Activated CD8-positive, alpha-beta memory T cell treated with anti-CD3 and anti-CD28 coated beads for 24 hours (primary cell): ENCODE results near the gene ADGRL4.
"Not testable (repeated sequence)": the region's sequence is repeated elsewhere in the genome, so short reads cannot be mapped to it uniquely, and the experiment has no call there.

Source experiments
- DNase-seq: peaks from one replicate; pipeline ENCODE4 v3.0.0-alpha.2; 2020

The ADGRL4 gene

DNA sequence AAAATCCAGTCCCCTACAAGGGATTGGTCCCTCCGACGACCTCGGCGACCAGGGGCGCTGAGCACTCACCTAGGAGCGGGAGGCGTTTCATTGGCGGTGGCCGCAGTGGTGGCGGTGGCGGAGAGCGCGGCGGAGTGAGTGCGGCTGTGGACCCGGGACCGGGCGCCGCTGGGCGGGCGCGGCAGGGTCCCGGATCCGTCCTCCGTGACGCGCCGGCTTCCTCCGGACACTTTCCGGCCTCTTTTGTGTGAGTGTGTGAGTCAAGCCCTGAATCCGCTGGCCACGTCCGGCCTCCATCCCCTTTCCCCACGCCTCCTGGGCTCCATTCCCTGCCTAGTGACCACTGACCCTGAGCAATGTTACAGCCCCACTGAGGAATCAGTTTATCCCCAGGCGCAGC lies at the start of gene ADGRL4:
TSS of gene ADGRL4 (minus strand) at position 167 of the 400 bp plus-strand sequence. CDS start at position 91, 76 bp downstream.
- DNase-seq, result no peak

DNA sequence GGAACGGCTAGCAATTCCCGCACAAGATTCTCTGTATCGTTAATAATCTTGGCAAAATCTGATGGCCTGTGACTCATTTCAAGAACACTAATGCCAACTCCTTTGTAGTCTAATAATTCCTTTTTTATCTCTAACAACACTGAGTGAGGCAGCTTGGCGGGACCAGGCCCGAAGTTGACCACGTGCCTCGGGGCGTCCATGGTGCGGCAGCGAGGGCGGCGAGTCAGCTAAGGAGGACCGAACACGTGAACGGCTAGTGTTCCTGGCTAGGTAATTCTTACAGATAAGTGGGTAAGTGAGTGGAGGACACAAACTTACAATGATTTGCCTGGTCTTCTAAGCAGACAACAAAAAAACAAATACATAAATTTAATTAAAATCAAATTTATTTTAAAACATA lies 49.3 kb upstream of the ADGRL4 start:
- no peak for DNase-seq

DNA sequence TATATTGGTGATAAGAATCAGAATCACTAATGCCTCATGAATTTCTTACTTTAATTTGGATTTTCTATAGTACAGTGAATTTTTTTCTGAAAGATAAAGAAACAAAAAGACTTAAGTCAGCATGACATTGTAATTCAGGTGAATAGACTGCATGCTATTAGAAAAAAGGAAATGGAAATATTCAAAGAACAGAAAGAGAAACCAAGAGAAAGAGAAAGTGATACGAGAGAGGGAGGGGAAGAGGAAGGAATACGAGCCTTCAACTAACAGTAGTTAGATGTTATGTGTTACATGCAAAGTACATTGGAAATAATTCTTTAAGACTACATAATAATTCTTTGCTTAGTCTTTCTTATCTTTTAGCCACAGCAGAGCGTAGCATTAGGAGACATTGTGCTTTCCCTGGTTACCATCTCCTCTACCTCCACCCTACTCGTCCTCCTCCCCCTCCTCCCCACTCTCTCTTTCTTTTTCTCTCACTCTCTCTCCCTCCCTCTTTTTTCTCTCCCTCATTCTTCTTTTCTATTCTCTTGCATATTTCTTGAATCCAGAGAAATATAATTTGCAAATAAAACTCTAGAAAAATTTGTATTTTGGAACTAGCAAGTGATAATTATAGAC lies 46.4 kb upstream of the ADGRL4 start:
- no peak for DNase-seq

DNA sequence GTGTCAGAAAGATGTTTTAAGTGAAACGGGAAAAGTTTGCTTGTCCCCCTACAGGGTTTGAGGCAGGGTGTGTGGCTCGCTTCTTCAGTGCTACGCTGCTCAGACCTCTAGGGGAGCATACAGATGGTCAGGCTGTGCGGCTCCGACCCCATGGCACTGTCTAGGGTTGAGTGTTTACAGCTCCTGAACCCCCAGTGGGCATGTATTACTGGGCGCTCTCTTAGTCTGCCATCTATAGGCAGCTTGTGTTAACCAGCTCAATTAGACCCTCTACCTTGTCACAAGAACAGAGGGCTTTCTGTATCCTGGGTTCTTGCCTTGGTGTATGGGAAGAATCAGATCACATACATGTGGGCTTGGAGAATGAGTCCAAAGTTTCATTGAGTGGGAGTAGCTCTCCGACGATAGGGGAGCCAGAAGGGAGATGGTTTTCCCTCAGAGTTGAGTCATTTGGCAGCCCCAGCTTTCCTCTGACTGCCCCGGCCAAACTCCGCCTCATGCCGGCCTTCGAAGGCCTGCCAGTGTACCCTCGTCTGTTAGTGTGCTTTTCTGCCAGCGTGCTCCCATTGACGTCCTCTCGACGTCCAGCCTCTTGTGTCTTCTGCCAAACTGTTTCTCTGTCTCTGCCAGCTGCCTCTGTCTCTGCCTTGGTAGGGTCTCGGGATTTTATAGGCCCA lies 38.6 kb upstream of the ADGRL4 start:
- DNase-seq, result no peak

DNA sequence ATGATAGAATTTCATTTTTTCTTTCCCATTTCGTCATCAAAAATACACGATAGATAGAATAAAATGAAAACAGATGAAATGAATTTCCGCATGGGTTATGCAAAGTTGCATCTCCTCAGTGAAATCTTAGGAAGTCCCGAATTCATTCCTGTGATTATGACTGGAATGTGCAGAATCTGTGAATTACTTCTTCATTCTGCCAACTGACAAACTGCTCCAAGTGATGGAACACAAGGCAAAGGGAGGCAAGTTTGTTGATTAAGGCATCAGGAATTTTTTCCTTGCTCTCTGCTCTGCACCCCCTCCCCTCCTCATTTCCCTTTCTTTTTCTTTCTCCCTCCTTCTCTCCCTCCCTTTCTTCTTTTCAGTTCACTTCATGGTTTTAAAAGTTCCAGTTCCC lies 37.0 kb upstream of the ADGRL4 start:
- no peak for DNase-seq

DNA sequence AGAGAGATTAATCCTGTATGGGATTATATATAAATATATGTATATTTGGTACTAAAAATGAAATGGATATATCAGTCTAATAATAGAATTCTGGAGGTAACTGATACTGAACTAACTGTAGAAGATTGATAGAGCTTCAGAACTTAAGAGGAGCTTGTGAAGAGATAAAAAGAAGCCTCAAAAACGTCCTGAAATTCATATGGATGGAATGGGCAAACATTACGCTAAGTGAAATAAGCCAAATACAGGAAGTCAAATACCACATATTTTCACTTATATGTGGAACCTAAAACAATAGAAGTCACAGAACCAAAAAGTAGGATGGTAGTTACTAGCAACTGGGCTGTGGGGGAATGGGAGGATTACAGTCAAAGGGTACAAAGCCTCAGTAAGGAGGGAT lies 36.0 kb upstream of the ADGRL4 start:
- DNase-seq, result no peak

DNA sequence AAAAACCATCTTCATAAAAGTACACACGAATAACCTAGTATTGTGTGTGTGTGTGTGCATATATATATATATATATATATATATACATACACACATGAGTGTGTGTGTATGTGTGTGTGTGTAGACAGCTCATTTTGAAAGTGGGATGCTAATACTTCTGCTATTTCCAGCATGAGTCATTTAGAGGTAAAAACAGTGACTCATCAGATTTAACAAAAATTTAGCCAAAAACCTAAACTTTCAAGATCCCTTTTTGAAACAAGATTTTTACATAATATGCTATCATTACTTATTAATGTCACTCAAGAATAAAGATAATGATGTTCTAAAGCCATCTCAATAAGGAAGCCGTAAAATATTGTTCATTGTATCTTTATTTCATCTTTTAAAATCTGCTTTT lies 35.6 kb upstream of the ADGRL4 start:
- no peak for DNase-seq

DNA sequence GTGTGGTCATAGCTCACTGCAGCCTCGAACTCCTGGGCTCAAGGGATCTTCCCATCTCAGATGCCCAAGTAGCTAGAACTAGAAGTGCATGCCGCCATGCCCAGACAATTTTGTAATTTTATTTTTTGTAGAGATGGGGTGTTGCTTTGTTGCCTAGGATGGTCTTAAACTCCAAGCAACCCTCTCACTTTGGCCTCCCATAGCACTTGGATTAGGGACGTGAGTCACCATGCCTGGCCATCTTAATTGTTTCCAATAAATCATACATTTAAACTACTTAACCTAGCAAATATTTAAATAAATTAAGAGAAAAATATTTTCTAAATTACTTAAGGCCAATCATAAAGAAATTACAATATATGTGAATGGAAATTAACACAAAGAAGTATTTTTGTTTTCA lies 35.1 kb upstream of the ADGRL4 start:
- no peak for DNase-seq

DNA sequence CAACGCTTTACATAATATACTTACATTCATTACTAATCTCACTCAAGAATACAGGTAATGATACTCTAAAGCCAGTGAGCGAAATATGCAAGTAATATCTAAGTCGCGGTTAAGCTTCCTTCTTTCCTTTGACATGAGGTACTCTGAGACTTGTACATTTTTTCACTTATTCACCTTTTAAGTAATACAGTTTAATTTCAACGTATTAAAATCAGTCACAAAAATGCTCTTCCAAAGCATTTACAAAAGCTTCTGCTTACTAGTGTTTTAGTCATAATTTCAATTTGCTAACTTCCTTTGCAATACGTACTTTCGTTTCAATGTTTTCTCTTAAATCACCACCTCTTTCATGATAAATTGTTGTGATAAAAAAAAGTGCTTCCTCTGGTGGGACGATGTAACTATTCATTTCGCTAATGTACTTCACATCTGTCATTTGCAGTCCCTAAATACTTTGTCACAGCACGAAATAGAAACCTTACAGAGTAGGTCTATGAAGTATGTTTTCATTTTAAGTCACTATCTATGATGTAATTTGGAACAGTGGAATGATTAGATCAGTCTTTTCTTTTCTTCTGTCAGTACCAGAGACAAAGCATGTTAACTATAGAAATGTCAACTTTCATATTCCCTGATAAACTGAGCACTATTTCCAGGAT lies 34.0 kb upstream of the ADGRL4 start:
- no peak for DNase-seq

DNA sequence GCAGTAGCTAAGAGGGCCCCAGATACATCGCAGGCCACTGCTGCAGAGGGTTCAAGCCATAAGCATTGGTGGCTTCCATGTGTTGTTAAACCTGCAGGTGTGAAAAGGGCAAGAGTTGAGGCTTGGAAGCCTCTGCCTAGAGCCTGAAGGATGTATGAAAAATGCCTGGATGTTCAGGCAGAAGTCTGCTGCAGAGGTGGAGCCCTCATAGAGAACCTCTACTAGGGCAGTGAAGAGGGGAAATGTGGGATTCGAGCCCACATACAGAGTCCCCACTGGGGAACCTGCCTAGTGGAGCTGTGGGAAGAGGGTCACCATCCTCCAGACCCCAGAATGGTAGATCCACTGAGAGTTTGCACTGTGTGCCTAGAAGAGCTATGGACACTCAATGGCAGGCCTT lies 30.6 kb upstream of the ADGRL4 start:
- DNase-seq, result no peak

DNA sequence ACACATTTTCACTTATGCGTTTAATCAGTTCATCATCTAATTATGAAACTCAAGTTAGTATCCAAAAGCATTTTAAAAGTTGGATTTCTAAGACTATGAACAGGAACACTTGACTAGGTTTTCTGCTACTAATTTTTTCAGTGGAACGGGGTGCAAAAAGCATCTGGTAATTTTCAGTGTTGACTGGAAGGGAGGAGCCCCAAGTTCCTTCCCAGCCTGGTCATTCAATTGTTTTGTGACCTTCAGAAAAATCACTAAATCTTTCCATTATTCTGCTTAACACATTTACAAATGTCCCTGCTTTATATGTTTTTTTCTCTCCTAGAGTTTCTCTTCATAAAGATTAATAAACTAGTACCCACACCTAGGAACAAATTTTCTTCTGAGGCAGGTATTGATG lies 6.0 kb upstream of the ADGRL4 start:
- DNase-seq, result no peak

DNA sequence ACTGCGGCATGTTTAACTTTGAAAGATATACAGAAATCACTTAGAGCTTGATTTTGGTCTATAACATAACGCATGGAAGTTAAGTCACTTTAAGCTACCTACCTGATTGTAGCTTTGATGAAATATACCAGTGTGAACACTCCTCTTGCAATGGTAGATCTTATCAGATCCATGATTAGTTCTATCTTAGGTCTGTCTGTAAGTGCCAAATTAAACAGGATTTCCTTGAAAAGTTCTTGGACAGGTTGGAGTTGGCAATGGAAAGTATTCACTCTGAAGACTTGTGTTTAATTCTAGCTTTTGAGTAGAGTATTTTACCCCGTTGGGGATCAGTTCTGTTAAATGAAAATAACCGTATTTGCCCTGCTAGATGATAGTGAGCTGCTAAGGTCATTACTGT lies 4.1 kb upstream of the ADGRL4 start:
- DNase-seq, result no peak

DNA sequence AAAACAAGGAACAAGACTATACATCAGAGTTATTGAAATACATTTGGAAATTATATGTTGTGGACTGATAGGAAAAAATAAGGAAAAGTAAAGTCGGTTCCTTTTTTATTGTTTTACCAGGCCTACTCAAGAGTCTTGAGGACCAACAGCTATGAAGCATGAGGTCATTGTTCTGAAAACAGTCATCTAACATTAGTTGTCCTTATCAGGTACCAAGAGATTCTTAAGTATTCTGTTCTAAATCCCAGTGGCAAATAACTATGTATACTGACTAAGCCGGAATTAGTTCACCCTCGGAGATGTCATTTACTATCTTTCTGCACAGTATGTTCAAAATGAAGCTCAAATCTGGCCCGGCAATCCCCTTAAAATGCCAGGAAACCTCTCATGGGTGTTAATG lies 585 bp downstream of the ADGRL4 start:
- DNase-seq, result no peak

DNA sequence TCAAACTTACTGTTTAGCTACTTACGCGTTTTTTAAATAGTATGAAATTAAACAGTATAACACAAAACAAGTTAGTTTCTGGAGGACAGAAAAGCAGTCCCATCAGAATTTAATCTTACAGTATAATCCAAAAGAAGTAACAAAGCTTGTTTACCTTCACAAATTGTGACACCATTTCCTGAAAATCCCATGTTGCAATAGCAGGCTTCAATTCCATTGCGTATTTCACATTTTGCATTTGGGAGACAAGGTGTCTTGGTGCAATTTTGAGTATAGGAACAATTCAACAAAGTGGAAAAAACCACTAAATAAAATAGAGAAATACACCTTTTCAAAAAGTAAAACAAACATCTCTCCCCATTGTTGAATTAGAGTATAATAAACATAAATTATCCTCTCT lies 1.6 kb downstream of the ADGRL4 start:
- DNase-seq, result no peak

DNA sequence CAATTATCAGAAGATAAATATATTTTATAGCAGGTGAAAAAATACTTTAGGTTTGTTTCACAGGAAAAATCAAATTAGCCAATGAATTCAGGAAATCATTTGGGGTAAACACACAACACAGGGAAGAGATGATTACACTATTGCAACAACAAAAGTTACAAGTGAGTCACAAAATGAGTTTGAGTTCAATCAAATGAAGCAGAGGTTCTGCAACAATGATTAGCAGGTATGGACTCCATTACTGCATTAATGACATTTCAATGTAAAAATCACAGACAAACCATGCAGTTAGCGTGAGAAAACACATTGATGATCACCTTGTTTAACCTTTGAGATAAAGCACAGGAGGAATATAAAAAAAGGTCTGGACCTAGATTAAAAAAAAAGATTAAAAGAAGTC lies 9.7 kb downstream of the ADGRL4 start:
- DNase-seq, result no peak

DNA sequence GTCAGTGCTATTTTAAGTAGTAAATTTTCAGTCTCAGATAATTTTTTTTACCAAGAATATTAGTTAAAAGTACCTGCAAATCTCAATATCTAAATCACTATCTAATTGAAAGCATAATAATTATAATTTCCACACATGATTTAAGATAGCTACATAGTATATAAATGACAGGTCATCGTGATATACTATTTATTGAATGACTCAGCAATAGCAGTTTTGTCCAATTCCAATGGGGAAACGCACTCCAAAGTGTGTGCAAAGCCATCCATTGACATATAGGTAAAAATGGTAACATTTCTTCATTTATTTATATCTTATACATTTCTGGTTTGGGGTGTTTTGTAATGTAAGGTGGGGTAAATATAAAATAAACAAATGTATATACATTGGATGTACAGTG lies 19.5 kb downstream of the ADGRL4 start:
- DNase-seq, result no peak

DNA sequence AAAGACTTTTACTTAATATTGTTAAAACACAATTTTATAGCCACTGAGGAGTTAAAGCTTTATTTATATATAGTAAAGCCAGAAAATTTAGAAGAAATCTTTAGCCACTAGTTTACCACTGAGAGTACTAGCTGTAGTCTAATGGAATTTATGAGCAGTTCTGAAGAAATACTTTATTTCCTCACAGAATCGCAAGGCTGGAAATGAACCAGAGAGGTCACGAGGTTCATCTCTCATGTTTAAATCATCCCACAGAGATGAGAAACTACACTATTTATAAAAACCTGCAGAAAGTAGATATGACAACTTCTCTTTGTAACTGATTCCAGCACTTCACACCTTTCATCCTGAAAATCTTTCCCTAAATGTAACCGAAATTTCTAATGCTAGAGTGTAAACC lies 26.0 kb downstream of the ADGRL4 start:
- DNase-seq, result no peak

DNA sequence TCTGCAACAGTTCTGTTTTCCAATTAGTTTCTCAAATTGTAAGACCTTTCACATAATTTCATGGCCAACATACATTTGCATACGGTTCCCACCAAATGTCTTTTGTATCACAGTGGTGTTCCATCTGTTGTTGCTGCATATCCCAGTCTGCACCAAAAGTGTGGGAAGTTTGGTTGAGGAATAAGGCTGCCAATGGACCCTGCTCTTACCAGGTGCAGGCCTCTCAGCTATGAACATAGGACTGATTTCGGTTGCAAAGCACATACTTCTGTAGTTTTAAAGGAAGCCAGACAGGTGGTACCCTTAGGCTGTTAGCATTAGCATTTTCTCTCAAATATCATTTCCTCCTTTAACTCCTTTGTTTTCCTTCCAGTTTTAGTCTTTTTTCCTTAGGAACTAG lies 33.8 kb downstream of the ADGRL4 start:
- no peak for DNase-seq

DNA sequence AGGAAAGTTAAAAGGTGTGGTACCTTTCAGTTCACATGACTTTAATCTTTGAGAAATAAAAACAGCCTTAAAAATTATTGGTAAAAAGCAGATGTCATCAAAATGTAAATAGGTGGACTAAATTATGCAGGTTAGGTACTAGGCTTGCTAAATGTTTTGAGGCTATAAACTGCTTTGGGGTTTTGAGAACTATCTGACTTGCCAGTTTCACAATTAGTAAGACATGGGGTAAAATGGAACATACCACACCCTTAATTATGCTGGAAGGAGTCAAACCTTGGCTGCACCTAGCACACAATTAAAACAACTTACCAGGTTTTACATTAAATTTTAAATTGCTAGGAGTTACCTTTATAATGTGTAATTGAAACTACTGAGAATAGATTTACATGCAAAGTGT lies 39.4 kb downstream of the ADGRL4 start:
- DNase-seq, result not testable (repeated sequence)

DNA sequence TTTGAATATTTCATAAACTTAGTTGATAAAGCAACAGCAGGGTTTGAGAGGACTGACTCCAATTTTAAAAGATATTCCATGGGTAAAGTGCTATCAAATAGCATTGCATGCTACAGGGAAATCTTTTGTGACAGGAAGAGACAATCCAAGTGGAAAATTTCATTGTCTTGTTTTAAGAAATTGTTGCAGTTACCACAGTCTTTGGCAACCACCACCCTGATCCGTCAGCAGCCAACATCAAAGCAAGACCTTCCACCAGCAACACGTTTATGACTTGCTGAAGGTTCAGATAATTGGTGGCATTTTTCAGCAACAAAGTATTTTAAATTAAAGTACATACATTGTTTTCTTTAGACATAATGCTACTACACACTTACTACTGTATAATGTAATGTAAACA lies 47.8 kb downstream of the ADGRL4 start:
- no peak for DNase-seq

DNA sequence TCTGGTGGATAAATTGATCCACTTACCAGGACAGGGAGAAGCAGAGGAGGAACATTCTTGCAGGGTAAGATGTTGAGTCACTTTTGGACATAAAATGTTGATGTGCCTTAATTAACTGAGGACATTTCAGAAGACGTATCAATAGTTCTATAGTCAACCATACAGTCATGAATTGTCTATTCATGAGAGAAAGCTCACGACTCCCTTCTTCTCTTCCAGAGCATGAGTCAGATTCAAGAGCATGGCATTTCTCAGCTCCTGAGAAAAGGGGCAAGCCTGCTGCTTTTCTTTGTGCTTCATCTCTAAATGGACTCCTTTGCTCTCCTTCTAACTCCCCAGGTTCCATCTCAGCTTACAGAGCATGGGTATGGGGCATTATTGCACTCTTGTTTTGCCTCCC lies 55.7 kb downstream of the ADGRL4 start:
- no peak for DNase-seq

DNA sequence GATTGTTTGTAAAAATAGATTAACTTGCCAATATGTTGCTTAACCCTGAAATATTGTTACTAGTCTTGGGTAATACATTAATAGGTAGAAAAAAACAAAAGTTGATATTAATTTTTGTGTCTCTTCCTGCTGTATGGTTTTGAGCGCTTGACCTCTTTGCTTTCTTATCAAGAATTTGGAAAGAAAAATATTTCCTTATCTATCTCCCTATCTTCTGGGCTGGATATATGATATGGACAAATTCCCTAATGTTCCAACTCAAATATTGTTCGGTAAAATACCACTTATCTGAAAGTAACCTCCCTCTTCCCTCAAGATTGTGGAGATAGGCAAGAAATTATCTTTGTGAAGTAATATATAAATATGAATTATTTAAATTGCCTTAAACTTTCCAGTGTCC lies 57.3 kb downstream of the ADGRL4 start:
- DNase-seq, result no peak

DNA sequence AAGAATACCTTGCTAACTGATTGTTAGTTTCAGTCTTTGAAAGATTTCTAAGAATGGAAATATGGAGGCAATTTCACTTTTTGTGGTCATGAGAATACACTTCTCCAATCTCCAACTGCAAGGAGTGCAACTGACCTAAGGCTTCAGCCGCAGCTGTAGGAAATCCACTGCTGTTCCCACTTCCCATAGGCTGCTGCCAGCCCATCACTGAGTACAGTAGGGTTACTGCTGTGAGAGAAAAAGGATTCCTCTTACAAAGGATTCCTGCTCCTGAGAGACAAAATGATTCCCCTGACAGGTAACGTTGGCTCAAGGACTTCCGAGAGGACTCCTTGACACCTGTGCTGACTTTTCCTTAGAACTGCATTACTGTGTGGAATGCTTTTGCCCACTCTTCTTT lies 87.4 kb downstream of the ADGRL4 start:
- no peak for DNase-seq

DNA sequence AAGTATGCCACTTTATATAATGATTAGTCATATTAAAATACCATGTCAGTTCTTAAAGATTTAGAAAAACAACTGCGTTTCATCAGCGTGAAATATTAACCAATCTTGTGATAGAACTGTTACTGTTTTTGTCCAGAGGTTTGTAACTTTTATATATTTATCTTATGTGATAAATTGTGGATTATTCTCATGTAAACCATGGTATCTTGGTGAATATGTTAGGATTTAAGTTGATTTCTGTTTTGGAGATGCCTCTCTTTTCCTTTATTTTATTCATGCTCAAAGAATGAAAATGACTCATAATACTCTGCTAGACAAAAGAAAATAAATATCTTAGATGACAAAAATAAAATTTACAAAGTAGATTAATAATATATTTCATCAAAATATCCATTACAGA lies 88.4 kb downstream of the ADGRL4 start:
- DNase-seq, result no peak

DNA sequence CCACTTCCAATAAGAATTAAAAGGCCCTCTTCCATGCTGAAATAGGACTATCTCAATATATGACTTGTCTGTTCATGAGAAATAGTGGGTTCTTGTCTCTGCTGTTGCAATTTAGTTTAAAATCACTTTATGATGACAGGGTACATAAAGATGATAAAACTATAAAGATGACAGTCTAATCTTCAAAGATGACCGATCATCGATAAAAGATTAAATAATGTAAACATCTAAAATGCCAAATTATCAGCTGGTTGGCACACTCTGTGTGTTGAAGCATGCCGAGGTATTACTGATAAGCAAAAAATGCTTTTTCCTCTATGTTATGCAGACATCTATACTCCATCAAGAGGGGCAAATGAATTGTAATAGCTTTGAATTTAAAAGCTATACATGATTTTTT lies 89.5 kb downstream of the ADGRL4 start:
- DNase-seq, result no peak
